ENCODE measurements around the gene C3.
"Not testable (repeated sequence)": the region's sequence is repeated elsewhere in the genome, so short reads cannot be mapped to it uniquely, and the experiment has no call there.

Gene C3

GRCh38 chr19:6677883-6678689 is 42.4 kb downstream of the C3 start:
- no peak overlapping the region for H3K4me3 ChIP-seq (ENCODE audit: control insufficient read depth, low read depth, low read length)
- DNase-seq (ENCODE audit: low read depth), result no peak
- TF ChIP-seq CTCF (IDR thresholded peaks at IDR 0.05; ENCODE audit: control insufficient read depth, insufficient read depth, low read depth, low read length, missing control alignments), result no peak

DNA sequence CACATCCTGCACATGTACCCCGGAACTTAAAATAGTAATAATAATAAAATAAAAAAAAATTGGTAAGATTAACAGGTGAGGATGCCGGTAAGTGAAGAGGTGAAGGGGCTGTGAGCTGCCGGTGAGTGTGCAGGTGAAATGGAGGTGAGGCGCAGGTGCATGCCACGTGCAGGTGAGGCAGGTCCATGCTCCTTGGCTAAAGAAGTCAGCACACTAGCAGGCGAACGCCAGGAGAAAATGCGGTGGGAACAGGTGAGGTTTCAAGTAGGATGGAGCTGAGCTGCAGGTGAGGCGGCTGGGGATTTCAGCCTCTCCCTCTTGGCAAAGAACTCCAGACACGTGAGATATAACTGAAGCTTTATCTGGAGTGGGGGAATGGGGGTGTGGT is 43.0 kb downstream of the C3 start:
- TF ChIP-seq CTCF (IDR thresholded peaks at IDR 0.05; ENCODE audit: control insufficient read depth, insufficient read depth, low read depth, low read length, missing control alignments), result no peak
- no peak for DNase-seq (ENCODE audit: low read depth)
- H3K4me3 ChIP-seq (ENCODE audit: control insufficient read depth, low read depth, low read length), result no peak overlapping the region

DNA sequence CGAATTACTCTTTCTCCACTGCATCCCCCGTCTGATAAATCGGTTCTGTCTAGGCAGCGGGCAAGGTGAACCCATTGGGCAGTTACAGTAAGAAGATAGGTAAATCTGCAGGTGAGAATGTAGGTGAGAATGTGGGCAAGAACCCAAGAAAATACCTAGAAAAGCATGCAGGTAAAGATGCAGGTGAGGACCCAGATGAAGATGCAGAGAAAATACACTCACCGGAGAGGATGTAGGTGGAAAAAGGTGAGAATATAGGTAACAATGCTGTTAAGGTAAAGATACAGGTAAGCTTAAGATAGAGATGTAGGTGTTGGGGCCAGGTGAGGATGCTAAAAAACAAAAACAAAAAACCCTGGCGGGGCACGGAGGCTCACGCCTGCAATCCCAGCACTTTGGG is 44.2 kb downstream of the C3 start:
- no peak overlapping the region for H3K4me3 ChIP-seq (ENCODE audit: control insufficient read depth, low read depth, low read length)
- DNase-seq (ENCODE audit: low read depth), result no peak
- TF ChIP-seq CTCF (IDR thresholded peaks at IDR 0.05; ENCODE audit: control insufficient read depth, insufficient read depth, low read depth, low read length, missing control alignments), result no peak

- no peak overlapping the region for H3K4me3 ChIP-seq (ENCODE audit: control insufficient read depth, low read depth, low read length)
- DNase-seq (ENCODE audit: low read depth), result no peak
- no peak for TF ChIP-seq CTCF (IDR thresholded peaks at IDR 0.05; ENCODE audit: control insufficient read depth, insufficient read depth, low read depth, low read length, missing control alignments)
Measured at GRCh38 chr19:6674868-6675305, 45.6 kb downstream of the C3 start.

GRCh38 chr19:6674408-6674807 is 46.0 kb downstream of the C3 start:
- H3K4me3 ChIP-seq (ENCODE audit: control insufficient read depth, low read depth, low read length); DNase-seq (ENCODE audit: low read depth): not testable (repeated sequence)

DNA sequence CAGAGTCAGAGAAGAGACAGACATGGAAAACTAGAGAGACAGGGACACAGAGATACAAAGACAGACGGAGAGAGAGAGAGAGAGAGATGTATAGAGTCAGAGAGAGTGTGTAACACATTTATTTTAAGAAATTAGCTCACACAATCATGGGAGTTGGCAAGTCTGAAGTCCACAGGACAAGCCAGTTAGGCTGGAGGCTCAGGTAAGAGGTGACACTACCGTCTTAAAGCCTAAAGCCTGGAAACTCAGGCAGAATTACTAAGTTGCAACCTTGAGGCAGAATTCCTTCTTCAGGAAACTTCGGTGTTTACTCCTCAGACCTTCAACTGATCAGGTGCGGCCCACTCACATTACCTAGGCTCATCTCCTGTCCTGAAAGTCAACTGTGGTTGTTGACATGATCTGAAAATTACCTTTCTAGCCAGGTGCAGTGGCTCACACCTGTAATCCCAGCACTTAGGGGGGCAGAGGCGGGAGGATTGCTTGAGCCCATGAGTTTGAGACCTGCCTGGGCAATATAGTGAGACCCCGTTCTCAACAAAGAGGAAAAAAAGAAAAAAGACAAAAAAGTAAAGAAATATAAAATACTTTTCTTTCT is 47.7 kb downstream of the C3 start:
- no peak for DNase-seq (ENCODE audit: low read depth)
- no peak overlapping the region for H3K4me3 ChIP-seq (ENCODE audit: control insufficient read depth, low read depth, low read length)
- no peak for TF ChIP-seq CTCF (IDR thresholded peaks at IDR 0.05; ENCODE audit: control insufficient read depth, insufficient read depth, low read depth, low read length, missing control alignments)

GRCh38 chr19:6671960-6672359 is 48.5 kb downstream of the C3 start:
- DNase-seq (ENCODE audit: low read depth), result no peak
- no peak overlapping the region for H3K4me3 ChIP-seq (ENCODE audit: control insufficient read depth, low read depth, low read length)
- no peak for TF ChIP-seq CTCF (IDR thresholded peaks at IDR 0.05; ENCODE audit: control insufficient read depth, insufficient read depth, low read depth, low read length, missing control alignments)
